ENCODE measurements around the gene FBXL17.

FBXL17 gene

DNA sequence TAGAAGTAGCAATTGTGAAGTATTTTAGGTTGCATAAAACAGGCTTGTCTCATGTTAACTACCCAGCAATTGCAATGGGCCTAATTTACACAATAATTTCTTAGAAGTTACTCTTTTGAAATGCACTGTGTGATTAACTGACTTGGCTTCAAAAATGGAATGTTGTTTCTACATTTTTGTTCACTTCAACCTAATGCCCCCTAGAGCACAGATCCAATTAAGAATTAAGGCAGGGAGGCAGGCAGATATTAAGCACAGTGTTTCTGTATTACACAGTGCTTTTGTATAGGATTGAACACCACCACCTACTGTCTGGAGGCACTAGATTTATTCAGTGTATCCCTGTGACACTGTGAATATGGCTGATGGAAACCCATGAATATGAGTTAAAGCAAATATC is 302.1 kb downstream of the FBXL17 start:
- DNase-seq, result no peak

GRCh38 chr5:108078882-108079281 is 303.0 kb downstream of the FBXL17 start:
- DNase-seq, result no peak

GRCh38 chr5:108078345-108078744 is 303.6 kb downstream of the FBXL17 start:
- no peak for DNase-seq

DNA sequence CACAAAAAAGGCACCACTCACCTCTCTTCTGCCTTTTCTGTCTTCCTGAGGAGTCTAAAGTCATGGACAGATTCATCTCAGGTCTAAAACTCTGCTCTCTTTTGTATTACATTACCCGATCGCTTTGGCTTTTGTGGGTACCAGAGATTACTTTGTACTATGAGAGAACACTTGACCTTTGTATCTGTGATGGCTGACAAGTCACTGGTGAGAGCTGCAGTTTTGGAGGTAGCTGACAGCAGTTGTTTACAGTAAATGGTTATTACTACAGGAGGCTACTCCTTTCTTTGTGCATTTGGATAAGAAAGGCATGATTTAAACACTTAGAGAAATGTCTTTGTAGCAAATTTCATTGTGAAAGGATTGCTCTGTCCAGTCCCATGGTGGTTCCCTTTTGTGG is 307.3 kb downstream of the FBXL17 start:
- DNase-seq, result no peak

DNA sequence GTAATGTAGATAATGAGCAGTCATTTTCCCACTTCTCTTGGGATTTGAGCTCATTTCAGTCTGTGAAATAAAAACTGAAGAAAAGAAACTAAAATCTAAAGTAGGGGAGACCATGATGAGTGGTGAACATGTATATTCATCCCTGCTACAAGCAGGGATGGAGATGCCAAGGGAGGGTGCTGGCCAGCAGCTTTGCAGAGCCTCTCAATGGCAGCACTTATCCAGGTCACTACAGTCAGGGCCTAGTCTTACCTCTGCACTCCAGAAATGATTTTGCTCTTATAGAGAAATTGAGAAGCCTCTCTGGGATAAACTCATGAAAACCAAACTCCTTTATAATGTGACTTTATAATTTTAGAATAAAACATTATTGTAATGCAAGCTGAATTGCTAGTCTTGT is 317.6 kb downstream of the FBXL17 start:
- no peak for DNase-seq

- no peak for DNase-seq
Observed at GRCh38 chr5:108061941-108062340, 320.0 kb downstream of the FBXL17 start.

GRCh38 chr5:108060340-108060739 is 321.6 kb downstream of the FBXL17 start:
- no peak for DNase-seq

- no peak for DNase-seq
Observed at GRCh38 chr5:108059334-108059733, 322.6 kb downstream of the FBXL17 start.

DNA sequence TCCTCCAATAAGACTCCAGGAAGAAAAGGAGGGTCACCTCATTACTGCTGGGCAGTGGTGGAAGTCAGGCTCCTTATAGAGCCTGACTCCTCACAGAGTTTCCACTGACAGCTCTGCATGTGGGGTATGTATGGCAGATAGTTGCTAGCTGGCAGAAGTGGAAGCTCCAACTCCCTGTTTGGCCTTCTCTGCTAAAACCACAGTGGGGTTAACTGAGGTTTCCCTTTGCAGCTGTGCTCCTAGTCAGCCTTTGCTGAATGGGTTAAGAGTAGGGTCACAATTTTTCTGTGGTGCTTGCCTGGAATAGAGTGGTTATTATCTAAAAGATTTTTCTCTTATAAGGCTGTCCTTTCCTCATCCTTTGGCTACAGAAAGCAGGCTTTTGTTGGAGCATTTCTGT is 327.5 kb downstream of the FBXL17 start:
- no peak for DNase-seq

DNA sequence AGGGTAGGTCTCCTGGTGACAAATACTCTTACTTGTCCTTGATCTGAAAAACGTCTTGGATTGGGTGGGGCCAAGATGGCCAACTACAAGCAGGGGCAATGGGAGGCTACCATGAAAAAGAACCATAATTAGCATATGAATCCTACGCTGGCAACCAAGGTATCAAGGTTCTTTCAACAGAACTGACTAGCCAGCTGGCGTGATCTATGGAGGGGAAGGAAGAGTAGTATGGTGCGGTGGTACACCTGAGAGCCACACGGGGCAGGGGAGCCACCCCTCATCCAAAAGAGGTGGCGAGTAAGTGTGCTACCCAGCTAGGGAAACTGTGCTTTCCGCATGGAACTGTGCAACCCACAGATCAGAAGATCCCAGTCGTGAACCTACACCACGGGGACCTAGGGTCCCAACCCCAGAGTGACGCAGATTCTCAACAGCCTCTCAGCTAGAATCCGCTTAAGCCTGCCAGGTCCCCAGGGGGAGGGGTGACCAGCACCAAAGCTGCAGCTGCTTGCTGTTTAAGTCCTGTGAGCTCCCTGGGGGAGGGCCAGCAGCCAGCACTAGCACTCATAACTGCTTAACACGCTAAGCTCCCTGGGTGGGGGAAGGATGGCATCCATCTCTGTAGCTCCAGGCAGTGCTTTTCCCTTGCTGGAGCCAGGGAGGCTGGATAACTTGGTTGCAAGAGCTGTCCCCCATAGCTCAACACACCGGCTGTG is 334.8 kb downstream of the FBXL17 start:
- no peak for DNase-seq

DNA sequence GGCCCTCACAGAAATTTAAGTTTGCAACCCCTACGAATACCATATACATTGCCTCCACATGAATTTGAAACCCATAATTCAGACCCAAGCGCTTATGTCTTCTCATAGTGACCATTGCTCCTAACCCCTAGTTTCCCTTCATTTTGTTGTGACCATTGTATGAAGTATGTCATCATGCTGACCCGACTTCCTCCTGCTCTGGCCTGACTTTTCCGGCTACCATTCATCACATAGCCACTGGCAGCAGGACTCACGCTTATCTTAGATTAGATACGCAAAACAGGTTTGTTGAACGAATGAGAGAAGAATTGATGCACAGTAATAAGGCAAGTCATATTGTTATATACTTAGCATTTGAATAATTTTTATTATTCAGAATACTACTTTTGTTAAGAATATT is 345.4 kb downstream of the FBXL17 start:
- DNase-seq, result no peak

DNA sequence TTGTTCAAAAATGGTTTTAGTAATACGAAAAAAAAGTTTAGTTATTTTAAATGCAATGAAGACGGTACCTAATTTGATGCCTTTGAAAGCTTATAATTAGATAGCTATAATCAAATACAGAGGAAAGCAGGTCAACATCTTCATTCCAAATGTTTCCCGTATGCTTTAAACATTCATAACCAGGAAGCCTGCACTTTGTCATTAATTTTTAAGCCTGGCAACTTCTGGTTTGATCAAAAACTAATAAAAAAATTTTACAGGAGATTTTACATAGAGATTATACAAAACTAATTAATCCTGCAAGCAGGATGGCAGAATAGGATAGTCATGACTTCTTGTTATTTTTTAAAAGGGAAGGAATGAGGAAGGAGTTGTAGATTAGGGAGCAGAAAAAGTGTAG is 353.0 kb downstream of the FBXL17 start:
- no peak for DNase-seq

GRCh38 chr5:108028412-108028811 is 353.5 kb downstream of the FBXL17 start:
- no peak for DNase-seq

DNA sequence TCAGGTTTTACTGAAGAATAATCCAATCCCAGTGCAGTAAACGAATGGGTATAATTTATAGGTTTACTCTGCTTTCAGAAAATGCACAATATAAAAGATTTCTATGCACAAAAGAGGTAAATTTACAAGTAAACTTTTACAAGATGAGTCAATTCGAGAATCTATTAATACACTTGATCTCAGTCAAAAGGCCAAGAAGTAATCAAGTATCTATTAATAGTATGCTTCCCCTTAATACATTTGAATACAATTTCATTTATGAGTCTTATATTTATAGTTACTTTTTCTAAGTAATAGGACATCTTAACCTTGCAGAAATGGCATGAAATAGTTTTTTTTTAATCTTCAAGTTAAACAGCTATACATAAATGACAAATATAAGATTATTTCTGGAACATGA is 355.9 kb downstream of the FBXL17 start:
- no peak for DNase-seq

GRCh38 chr5:108024986-108025385 is 356.9 kb downstream of the FBXL17 start:
- DNase-seq, result no peak

GRCh38 chr5:108016101-108016500 is 365.8 kb downstream of the FBXL17 start:
- no peak for DNase-seq

GRCh38 chr5:108006791-108007190 is 375.1 kb downstream of the FBXL17 start:
- DNase-seq, result no peak

DNA sequence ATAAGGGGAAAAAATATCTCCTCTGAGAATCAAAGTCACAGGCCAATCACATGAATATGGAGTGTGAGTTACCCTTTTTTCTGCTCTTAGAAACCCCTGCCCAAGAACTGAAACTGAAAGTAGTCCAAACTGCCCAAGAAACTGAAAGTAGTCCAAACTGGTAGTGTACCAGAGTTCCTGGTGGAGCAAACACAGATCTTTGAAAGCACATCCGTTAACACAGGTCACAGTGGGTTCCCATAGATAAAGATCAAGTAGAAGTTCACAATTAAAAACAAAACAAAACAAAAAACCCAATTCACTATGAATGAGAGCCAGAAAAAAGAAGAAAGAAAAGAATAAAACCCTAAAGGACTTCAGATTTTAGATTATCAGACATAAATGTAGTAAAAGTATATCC is 378.7 kb downstream of the FBXL17 start:
- no peak for DNase-seq

DNA sequence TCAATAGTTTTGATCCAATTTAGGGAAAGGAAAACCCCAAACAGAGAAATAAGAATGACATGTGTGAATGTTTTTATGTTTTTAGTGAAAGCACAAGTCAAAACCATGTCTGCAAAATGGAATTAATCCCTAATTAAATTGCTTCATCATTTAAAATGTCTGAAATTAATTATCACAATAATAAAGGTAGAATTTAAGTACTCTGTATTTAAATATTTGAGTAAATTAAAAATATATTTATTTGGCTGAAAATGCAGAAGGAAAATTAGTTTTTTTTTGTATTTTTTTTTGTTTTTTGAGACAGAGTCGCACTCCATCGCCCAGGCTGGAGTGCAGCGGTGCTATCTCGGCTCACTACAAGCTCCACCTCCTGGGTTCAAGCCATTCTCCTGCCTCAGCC is 380.7 kb downstream of the FBXL17 start:
- no peak for DNase-seq

DNA sequence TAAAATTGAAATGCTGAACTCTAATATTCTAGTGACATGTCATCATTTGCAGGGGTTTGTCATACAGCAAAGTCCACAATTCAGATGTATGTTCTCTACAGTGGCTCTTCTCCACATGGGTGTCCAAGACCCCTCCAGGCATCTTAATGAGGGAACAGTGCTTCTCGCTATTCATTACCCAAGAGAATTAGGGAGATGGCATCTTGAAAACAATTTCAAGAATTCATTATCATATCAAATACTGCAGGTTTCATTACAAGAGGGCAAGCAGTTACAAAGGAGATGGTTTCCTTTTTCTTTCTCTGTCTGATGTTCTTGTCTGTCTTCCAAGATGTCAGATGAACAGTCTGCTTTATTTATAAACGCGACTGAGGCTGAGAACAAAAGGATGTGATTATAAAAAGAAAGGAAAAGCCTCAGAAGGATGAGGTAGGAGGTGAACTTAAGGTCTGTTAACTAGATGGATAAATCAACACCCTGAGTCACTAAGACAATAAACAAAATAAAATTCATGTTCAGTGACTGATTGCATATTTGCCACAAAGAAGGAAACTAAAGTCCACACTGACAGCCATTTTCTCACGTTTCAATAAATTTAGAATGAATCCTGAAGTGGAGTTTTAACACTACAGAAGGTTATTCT is 384.4 kb downstream of the FBXL17 start:
- no peak for DNase-seq

- no peak for DNase-seq
Observed at GRCh38 chr5:107993341-107993740, 388.6 kb downstream of the FBXL17 start.

- DNase-seq, result no peak
Observed at GRCh38 chr5:107990881-107991810, 390.8 kb downstream of the FBXL17 start.

DNA sequence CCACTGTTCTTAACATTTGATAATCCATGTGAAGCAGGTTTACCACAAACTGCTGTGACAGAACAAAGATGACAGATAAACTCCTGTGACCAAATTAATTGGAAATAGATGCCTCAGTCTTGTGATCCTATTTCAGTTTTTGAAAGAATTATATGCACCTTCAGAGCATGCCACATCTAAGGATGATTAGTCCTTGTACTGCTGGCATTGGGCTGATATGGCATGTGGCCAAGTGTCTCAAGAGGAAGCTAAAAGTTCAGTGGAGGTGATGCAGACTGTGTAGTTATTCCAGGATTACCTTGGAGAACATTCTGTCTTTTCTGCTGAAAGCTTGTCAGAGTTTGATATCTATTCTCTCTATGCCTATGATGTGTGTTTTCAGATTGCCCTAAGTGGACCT is 396.8 kb downstream of the FBXL17 start:
- DNase-seq, result no peak
